Measurements from ENCODE around the gene MBIP. TPM values are rescaled to one million over a fixed set of nuclear protein-coding genes. Genes with fewer than 3 reads are reported as not detected.
A peak's percentile ranks its signal among the peaks of the same experiment; 100 is the strongest.

Gene MBIP
- polyA plus RNA-seq, 1 donor from 2014 or later, result 52.1 TPM

- no peaks in the 10 kb centered on the region for H3F3A ChIP-seq (ENCODE audit: insufficient read depth, low read length, poor library complexity, severe bottlenecking)
- H3K27ac ChIP-seq (ENCODE audit: low read length), result no peak overlapping the region
- no peak overlapping the region for H3K4me3 ChIP-seq (ENCODE audit: low read length)
- TF ChIP-seq MXI1 (conservative IDR thresholded peaks at IDR 0.05; ENCODE audit: poor library complexity, severe bottlenecking), result no peak
- H4K20me1 ChIP-seq (ENCODE audit: insufficient read depth), result no peaks in the 10 kb centered on the region
- no peak overlapping the region for H2AFZ ChIP-seq (ENCODE audit: low read depth, low read length)
- no peaks in the 10 kb centered on the region for H3K27me3 ChIP-seq (ENCODE audit: insufficient read depth, low read depth, low read length)
- no peak overlapping the region for H3K9ac ChIP-seq (ENCODE audit: low read length)
- no peaks in the 10 kb centered on the region for H3K36me3 ChIP-seq (ENCODE audit: insufficient read depth, low read length)
- H3K4me2 ChIP-seq (ENCODE audit: low read length), result no peak overlapping the region
- no peaks in the 10 kb centered on the region for H3K9me2 ChIP-seq (ENCODE audit: insufficient read depth, low read length)
- no peaks in the 10 kb centered on the region for H3K9me3 ChIP-seq (ENCODE audit: low read length)
- H3K79me2 ChIP-seq (replicated peaks; ENCODE audit: insufficient read depth, low read length), result peaks cover 3% of the 10 kb centered on the region
Observed at GRCh38 chr14:36324897-36325296, 4.5 kb upstream of the MBIP start.

GRCh38 chr14:36320897-36321381 is 502 bp upstream of the MBIP start:
- no peaks in the 10 kb centered on the region for H4K20me1 ChIP-seq (ENCODE audit: insufficient read depth)
- H3K9me2 ChIP-seq (ENCODE audit: insufficient read depth, low read length), result no peaks in the 10 kb centered on the region
- no peaks in the 10 kb centered on the region for H3K27me3 ChIP-seq (ENCODE audit: insufficient read depth, low read depth, low read length)
- no peaks in the 10 kb centered on the region for H3K36me3 ChIP-seq (ENCODE audit: insufficient read depth, low read length)
- H2AFZ ChIP-seq (ENCODE audit: low read depth, low read length), result no peak overlapping the region
- TF ChIP-seq EZH2 (IDR thresholded peaks at IDR 0.05; ENCODE audit: borderline replicate concordance, insufficient read depth, low read length, poor library complexity, severe bottlenecking) (no peak), EP300 (conservative IDR thresholded peaks at IDR 0.05; ENCODE audit: poor library complexity, severe bottlenecking) (no peak), TAF1 (IDR thresholded peaks at IDR 0.05; ENCODE audit: low read depth) (no peak), MXI1 (conservative IDR thresholded peaks at IDR 0.05; ENCODE audit: poor library complexity, severe bottlenecking) (no peak), POLR2AphosphoS5 (IDR thresholded peaks at IDR 0.05) (no peak)
- H3K4me2 ChIP-seq (ENCODE audit: low read length), result no peak overlapping the region
- H3K4me3 ChIP-seq (ENCODE audit: low read length), result peak overlapping the region; percentile 80
- no peaks in the 10 kb centered on the region for H3K9me3 ChIP-seq (ENCODE audit: low read length)
- no peaks in the 10 kb centered on the region for H3F3A ChIP-seq (ENCODE audit: insufficient read depth, low read length, poor library complexity, severe bottlenecking)
- peak overlapping the region; percentile 90 for H3K27ac ChIP-seq (ENCODE audit: low read length)
- peaks cover 41% of the 10 kb centered on the region for H3K79me2 ChIP-seq (replicated peaks; ENCODE audit: insufficient read depth, low read length)
- H3K9ac ChIP-seq (ENCODE audit: low read length), result peak overlapping the region; percentile 92

- Histone ChIP-seq H3K4me2 (ENCODE audit: low read length) (peak overlapping the region; percentile 69), H2AFZ (ENCODE audit: low read depth, low read length) (peak overlapping the region; percentile 92), H3F3A (ENCODE audit: insufficient read depth, low read length, poor library complexity, severe bottlenecking) (no peaks in the 10 kb centered on the region), H3K36me3 (ENCODE audit: insufficient read depth, low read length) (no peaks in the 10 kb centered on the region), H3K9me3 (ENCODE audit: low read length) (no peaks in the 10 kb centered on the region), H3K9me2 (ENCODE audit: insufficient read depth, low read length) (no peaks in the 10 kb centered on the region), H3K9ac (ENCODE audit: low read length) (peak overlapping the region; percentile 92), H3K27ac (ENCODE audit: low read length) (peak overlapping the region; percentile 90), H3K27me3 (ENCODE audit: insufficient read depth, low read depth, low read length) (no peaks in the 10 kb centered on the region), H4K20me1 (ENCODE audit: insufficient read depth) (no peaks in the 10 kb centered on the region), H3K79me2 (replicated peaks; ENCODE audit: insufficient read depth, low read length) (peaks cover 44% of the 10 kb centered on the region), H3K4me3 (ENCODE audit: low read length) (peak overlapping the region; percentile 80)
- TF ChIP-seq EZH2 (IDR thresholded peaks at IDR 0.05; ENCODE audit: borderline replicate concordance, insufficient read depth, low read length, poor library complexity, severe bottlenecking) (no peak), RAD21 (conservative IDR thresholded peaks at IDR 0.05) (no peak), CTCF (IDR thresholded peaks at IDR 0.05; ENCODE audit: poor library complexity, severe bottlenecking) (no peak), EP300 (conservative IDR thresholded peaks at IDR 0.05; ENCODE audit: poor library complexity, severe bottlenecking) (no peak), POLR2AphosphoS5 (IDR thresholded peaks at IDR 0.05) (no peak), MXI1 (conservative IDR thresholded peaks at IDR 0.05; ENCODE audit: poor library complexity, severe bottlenecking) (no peak), TAF1 (IDR thresholded peaks at IDR 0.05; ENCODE audit: low read depth) (no peak), SMC3 (conservative IDR thresholded peaks at IDR 0.05; ENCODE audit: poor library complexity) (no peak), REST (IDR thresholded peaks at IDR 0.05; ENCODE audit: borderline replicate concordance) (no peak)
Observed at GRCh38 chr14:36319899-36320199, 588 bp downstream of the MBIP start.
